Femur (tissue), 1 donor: ENCODE data around the gene HELZ.
A peak's percentile ranks its signal among the peaks of the same experiment; 100 is the strongest.
"Not testable (repeated sequence)": the region's sequence is repeated elsewhere in the genome, so short reads cannot be mapped to it uniquely, and the experiment has no call there.

Source experiments
- DNase-seq: peaks from one replicate; pipeline ENCODE4 v3.0.0-alpha.2; 2017

Gene HELZ, protein sequence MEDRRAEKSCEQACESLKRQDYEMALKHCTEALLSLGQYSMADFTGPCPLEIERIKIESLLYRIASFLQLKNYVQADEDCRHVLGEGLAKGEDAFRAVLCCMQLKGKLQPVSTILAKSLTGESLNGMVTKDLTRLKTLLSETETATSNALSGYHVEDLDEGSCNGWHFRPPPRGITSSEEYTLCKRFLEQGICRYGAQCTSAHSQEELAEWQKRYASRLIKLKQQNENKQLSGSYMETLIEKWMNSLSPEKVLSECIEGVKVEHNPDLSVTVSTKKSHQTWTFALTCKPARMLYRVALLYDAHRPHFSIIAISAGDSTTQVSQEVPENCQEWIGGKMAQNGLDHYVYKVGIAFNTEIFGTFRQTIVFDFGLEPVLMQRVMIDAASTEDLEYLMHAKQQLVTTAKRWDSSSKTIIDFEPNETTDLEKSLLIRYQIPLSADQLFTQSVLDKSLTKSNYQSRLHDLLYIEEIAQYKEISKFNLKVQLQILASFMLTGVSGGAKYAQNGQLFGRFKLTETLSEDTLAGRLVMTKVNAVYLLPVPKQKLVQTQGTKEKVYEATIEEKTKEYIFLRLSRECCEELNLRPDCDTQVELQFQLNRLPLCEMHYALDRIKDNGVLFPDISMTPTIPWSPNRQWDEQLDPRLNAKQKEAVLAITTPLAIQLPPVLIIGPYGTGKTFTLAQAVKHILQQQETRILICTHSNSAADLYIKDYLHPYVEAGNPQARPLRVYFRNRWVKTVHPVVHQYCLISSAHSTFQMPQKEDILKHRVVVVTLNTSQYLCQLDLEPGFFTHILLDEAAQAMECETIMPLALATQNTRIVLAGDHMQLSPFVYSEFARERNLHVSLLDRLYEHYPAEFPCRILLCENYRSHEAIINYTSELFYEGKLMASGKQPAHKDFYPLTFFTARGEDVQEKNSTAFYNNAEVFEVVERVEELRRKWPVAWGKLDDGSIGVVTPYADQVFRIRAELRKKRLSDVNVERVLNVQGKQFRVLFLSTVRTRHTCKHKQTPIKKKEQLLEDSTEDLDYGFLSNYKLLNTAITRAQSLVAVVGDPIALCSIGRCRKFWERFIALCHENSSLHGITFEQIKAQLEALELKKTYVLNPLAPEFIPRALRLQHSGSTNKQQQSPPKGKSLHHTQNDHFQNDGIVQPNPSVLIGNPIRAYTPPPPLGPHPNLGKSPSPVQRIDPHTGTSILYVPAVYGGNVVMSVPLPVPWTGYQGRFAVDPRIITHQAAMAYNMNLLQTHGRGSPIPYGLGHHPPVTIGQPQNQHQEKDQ (N-terminal part only)

DNA sequence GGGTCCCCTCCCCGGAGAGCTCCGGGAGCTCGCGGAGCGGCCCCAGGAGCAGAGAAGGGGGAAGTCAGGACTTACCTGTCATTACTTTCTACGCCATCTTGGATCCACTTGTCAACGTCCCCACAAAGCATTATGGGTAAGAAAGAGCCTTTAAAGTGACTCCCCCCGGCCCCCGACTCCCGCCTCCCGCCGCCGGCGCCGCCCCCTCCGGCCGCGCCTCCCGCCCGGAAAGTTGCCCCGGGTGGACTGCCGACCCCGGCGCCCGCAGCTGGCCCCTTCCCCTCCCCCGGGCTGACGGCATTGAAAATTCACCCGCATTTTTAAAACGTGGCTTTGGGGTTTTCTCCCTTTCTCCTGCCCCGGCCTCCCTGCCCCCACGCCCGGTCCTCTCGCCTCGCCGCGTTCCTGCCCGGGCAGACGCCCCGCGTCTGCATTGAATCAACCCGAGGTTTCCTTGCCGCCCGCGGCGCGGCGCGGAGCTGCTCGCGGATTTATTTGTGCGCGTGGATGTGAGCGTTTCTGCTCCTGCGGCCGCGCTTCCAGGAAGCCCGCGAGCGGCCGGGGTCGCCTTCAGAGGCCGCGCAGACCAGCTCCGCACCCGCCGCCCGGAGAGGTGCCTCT, at the start of gene HELZ:
Gene HELZ (minus strand): TSS at position 124 of the 621 bp plus-strand sequence. CDS start 26,392 bp downstream, outside the sequence.
- peak; percentile 89 for DNase-seq

DNA sequence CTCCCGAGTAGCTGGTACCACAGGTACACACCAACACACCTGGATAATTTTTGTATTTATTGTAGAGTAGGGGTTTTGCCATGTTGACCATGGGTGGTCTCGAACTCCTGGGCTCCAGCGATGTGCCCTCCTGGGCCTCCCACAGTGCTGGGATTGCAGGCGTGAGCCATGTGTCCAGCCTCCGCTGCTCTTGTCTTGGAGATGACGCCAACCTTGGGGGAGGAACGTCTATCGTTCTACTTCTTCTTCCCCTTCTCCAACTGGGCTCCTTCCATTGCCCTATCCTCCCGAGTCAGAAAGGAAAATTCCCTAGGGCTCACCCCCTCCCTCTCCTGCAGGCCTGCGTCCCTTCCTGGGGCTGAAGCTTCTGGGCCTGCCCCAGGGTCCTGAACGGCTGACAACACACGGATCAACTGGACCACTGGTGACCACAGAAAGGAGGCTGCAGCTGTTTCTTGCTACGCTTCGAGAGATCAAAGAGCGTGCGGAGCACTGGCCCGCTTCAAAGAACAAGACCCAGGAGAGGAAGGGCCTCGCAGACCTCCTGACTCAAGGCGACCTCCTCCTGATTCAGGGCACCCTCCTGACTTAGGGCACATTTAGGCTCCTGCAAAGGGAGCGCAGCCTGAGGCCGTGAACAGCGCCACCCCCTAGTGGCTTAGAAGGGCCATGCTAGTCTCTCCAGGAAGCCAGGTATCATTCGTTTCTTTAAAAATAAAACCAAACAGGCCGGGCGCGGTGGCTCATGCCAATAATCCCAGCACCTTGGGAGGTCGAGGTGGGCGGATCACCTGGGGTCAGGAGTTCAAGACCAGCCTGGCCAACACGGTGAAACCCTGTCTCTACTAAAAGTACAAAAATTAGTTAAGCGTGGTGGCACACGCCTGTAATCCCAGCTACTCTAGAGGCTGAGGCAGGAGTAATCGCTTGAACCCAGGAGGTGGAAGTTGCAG, 48.5 kb upstream of the HELZ start:
- peak; percentile 55 for DNase-seq

DNA sequence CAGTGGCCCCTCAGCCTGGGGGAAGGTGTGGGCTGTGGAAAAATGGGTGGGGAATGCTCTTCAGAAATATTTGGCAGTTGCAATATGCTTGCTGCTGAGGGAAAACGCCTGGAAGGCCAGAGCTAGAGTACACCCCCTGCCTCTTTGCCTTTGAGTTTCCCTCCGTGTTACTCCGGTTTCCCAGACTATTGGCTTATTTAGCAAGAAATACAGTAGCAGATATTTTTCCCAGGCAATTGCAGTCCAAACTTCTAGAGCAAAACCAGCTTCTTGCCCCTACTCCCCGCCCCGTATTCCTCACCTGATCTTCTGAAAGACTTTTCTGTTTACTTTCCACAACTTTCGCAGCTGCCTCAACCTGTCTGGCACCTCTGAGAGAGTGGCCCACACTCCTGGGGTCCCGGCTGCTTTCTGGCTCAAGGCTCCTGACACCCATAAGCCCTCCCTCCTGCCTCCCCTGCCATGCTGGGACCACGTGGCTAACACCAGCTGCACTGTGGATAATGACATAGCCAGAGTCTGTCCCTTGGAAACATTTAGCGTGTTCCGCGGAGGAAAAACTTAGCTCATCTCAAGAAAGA, 45.8 kb upstream of the HELZ start:
- peak; percentile 80 for DNase-seq

GRCh38 chr17:67290244-67290643, 45.2 kb upstream of the HELZ start:
- no peak for DNase-seq

DNA sequence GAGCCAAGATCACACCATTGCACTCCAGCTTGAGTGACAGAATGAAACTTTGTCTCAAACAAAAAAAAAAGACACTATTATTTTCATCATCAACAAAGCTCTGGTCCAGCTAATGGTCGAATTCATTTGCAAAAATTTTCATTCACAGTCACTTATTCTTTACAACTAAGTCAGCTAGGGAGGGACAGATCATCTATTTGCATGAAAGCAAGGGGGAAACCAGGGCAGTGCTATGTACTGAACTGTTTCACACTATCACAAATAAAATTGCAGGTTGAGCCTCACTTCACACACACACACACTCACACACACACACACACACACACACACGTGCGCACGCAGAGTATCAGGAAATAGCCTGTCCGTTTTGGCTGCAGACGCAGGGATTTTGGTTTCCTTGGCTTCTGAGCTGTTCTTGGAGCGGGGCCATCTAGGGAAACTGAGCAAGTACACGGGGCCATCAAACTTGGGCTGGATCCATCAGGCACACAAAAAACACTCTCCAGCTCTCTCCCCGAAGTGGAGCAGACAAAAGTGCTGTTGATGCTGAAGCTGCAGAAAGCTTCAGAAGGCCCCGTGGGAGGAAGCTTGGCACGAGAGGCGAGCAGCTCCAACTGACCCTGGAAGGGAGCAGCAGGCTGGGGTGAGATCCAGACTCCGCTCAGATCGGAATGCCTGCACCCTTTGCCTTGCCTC, 44.3 kb upstream of the HELZ start:
- peak; percentile 91 for DNase-seq

DNA sequence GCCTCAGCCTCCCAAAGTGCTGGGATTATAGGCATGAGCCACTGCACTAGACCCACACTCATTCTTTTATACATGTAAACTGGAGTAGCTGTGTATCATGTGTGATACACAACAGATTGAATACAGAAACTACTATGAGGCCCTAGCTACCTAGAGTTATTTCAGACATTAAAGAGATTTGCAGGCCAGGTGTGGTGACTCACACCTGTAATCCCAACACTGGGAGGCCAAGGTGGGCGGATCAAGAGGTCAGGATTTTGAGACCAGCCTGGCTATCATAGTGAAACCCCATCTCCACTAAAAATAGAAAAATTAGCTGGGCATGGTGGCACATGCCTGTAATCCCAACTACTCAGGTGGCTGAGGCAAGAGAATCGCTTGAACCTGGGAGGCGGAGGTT, 41.8 kb upstream of the HELZ start:
- not testable (repeated sequence) for DNase-seq

GRCh38 chr17:67285360-67285759, 40.4 kb upstream of the HELZ start:
- no peak for DNase-seq

DNA sequence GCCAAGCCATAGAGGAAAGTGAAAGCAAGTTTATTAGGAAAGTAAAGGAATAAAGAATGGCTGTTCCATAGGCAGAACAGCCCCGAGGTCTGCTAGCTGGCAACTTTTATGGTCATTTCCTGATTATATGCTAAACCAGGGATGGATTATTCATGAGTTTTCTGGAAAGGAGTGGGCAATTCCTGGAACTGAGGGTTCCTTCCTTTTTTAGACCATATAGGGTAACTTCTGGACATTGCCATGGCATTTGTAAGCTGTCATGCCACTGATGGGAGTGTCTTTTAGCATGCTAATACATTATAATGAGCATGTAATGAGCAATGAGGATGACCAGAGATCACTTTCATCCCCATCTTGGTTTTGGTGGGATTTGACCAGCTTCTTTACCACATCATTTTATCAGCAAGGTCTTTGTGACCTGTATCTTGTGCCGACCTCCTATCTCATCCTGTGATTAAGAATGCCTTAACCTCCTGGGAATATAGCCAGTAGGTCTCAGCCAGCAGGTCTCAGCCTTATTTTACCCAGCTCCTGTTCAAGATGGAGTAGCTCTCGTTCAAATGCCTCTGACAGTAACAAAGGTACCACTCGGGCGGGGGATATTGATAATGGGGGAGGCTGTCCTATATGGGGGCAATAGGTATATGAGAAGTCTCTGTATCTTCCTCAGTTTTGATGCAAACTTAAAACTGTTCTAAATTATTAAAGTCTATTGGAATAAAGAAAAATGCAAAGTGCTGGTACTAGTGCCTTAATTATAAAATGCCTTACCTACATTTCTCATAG, 38.9 kb upstream of the HELZ start:
- DNase-seq = no peak

GRCh38 chr17:67281743-67282142, 36.7 kb upstream of the HELZ start:
- DNase-seq = no peak

- no peak for DNase-seq
Measured at GRCh38 chr17:67281053-67281452, 36.1 kb upstream of the HELZ start.

DNA sequence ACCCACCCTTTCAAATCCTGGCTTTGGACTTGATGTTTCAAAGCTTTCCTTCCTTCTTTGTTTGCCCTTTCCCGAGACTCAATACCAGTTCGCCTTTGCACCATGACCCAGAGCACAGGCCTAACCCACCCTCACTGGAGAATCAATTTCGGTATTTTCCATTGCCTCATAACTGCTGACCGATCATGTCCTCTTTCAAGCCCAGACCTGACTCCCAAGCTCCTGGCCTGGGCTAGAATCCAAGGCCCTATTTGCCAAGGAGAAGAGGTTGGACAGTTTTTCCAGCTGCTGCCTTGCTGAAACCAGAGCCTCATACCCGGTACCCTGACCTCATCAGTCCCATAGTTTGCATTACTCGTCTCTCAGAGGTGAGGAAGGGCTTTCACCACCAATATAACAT, 35.3 kb upstream of the HELZ start:
- DNase-seq = peak; percentile 83

DNA sequence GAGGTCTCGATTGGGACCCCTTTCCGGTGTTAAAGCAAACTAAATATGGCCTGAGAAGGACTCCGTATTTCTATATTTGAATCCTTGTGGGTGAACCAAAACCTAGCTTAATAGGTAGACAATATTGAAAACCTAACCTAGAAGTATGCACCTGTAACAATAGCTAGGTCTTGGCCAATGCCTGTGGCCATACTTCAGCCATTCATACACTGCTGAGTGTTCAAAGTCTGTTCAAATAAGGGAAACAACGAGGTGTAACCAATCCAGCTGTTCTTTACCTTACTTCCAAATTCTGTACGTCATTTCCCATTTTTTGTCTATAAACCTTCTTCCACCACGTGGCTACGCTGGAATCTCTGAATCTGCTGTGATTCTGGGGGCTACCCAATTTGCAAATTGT, 34.1 kb upstream of the HELZ start:
- DNase-seq = no peak

DNA sequence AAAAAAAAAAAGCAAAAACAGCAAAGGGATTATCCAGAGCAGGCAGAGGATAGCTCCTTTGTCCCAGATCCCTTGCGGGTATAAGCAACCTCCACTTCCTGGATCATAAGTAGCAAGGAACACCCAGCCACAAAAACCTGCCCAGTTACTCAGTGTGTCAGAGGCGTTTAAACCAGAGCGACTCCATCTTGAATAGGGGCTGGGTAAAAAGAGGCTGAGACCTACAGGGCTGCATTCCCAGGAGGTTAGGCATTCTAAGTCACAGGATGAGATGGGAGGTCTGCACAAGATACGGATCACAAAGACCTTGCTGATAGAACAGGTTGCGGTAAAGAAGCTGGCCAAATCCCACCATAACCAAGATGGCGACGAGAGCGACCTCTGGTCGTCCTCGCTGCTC, 33.4 kb upstream of the HELZ start:
- no peak for DNase-seq

GRCh38 chr17:67276075-67276474, 31.1 kb upstream of the HELZ start:
- no peak for DNase-seq

- no peak for DNase-seq
Measured at GRCh38 chr17:67274466-67274865, 29.5 kb upstream of the HELZ start.

DNA sequence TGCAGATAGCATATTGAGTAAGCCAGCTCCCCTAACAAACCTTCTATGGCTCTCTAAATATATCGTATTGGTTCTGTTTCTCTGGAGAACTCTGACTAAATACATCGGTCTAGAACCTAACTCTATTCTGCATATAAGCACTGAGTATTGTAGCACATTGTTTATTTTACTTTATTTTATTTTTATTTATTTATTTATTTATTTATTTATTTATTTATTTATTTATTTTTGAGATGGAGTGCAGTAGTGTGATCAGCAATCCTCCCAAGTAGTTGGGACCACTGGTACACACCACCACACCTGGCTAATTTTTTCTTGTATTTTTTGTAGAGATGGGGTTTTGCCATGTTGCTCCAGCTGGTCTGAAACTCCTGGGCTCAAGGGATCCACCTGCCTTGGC, 28.9 kb upstream of the HELZ start:
- DNase-seq = no peak

DNA sequence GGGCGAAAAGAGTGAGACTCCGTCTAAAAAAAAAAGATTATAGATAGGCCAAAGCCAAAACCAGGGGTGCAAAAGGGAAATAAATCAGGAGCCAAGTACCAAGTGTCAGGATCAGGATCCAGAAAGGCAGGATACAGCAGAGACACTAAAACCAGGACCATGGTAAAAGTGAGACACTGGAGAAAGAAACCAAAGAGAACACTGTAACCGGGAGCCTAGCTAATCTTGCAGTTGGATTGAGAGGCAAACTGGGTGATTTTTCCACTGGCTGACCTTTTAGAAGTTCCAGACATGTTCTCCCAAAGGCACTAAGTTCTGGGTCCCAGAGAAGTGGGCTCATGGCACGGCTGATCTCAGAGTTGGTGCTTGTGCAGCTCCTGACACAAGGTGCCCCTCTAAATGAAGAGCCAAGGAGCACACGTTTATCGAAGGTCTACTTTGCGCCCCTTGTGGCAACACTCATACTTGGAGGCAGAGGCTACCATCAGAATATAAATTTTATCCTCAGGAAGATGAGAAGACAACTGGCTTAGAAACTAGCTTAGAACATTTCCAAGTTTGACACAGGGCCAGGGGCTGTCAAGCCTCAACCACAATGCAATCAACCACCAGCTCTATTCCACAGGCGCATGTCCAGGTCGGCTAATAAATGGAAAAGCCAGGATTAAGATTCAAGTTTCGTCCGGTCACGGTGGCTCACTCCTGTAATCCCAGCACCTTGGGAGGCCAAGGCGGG, 27.5 kb upstream of the HELZ start:
- no peak for DNase-seq

DNA sequence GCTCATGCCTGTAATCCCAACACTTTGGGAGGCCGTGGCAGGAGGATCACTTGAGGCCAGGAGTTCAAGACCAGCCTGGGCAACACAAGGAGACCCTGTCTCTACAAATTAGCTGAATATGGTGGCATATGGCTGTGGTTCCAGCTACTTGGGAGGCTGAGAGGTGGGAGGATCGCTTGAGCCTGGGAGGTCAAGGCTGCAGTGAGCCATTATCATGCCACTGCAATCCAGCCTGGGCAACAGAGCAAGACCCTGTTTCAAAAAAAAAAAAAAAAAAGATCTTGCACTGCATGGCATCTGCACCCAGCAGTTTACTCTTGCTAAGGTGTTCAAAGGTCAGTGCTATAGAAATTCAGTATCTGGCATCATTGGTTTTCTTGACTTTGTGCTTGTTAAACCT, 26.2 kb upstream of the HELZ start:
- DNase-seq = not testable (repeated sequence)

DNA sequence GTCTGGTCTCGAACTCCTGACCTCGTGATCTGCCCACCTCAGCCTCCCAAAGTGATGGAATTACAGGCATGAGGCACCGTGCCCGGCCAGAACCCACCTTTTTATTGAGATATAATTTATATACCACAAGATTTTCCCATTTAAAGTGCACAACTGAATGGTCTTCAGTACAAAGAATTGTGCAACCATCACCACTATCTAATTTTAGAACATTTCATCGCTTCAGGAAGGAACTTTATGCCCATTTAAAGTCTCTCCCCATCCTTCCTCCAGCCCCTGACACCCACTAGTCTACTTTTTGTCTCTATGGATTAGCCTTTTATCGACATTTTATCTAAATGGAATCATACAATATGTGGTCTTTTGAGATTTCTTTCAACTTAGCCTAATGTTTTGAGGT, 25.4 kb upstream of the HELZ start:
- no peak for DNase-seq
